K562 (cell line): Measurements from ENCODE around the gene H2BK1. TPM values are rescaled to one million over a fixed set of nuclear protein-coding genes. Genes with fewer than 3 reads are reported as not detected.

Source experiments
- BDP1 ChIP-seq: IDR thresholded peaks from 3 replicates; pipeline ENCODE4 v1.6.1; 2011; ENCODE audit not compliant: insufficient read length, insufficient read depth
- CREB3 ChIP-seq: fragments of 450-650 bp; conservative IDR thresholded peaks from 2 replicates; pipeline ENCODE4 v1.6.1; 2016; ENCODE audit warnings: missing genetic modification characterization, low read depth, mild to moderate bottlenecking, missing compliant biosample characterization, moderate library complexity
- CREM ChIP-seq: IDR thresholded peaks from 2 replicates; pipeline ENCODE4 v1.6.1; 2014; ENCODE audit warnings: antibody characterized with exemption, low read depth
- EGR1 ChIP-seq: fragments of 450-650 bp; conservative IDR thresholded peaks from 2 replicates; pipeline ENCODE4 v1.6.1; 2017; ENCODE audit warnings: mild to moderate bottlenecking
- MAZ ChIP-seq, 2 experiments: fragments of 450-650 bp in 1 of 2; sonication (generic) in 1 of 2; formaldehyde crosslinking; IDR thresholded peaks in 1 of 2; conservative IDR thresholded peaks in 1 of 2; 2 replicates each; pipeline versions ENCODE4 v1.4.0 to v1.5.0; 2020; ENCODE audit warnings: mild to moderate bottlenecking in 1 of 2, missing genetic modification reagents in 1 of 2
- ZBTB33 ChIP-seq: sonication (generic); formaldehyde crosslinking; IDR thresholded peaks from 2 replicates; pipeline ENCODE4 v1.8.1; 2023; ENCODE audit warnings: mild to moderate bottlenecking, missing genetic modification reagents
- polyA plus RNA-seq, 8 experiments: library from polyadenylated mRNA; depleted of rRNA in 4 of 8; stranded (reverse) in 5 of 8; unstranded in 3 of 8; fragments of >200 nt; fragmentation: Nextera tagmentation in 2 of 8; fragmentation: Illumina TruSeq in 1 of 8; extraction: Ambion mirVana in 2 of 8; extraction: Trizol in 1 of 8; gene quantifications; 2 replicates each; pipeline versions ENCODE4 v1.2.1 to v1.2.3, GENCODE V29; 2011 to 2014; ENCODE audit warnings: inconsistent platforms in 1 of 8, missing spikeins in 1 of 8
- total RNA-seq, 7 experiments: library from RNA; depleted of rRNA in 6 of 7; stranded (reverse); fragments of >200 nt in 6 of 7; fragmentation: Illumina TruSeq in 2 of 7; extraction: Trizol in 2 of 7; gene quantifications; 2 replicates each; pipeline versions ENCODE4 v1.2.1 to v1.2.3, GENCODE V29; 2011 to 2021; ENCODE audit warnings: low replicate concordance in 1 of 7

The H2BK1 gene
- total and polyA plus RNA-seq, 9 of the 15 experiments (the other 6 are each of a cell fraction or from before 2014, with no cell fraction given): not detected

- peak; percentile 78 for TF ChIP-seq EGR1
- peak; percentile 46; the same call in 1 of the 2 replicates for TF ChIP-seq ZBTB33 (CRISPR knock-in tag)
- TF ChIP-seq BDP1: no peak
- TF ChIP-seq CREB3 (tag): no peak
- 0 out of 4 replicates have a peak, but pooled peaks of 1 of the 2 experiments have one; percentile 18 for TF ChIP-seq MAZ (CRISPR knock-in tag; conservative IDR thresholded peaks at IDR 0.05 in 1 of 2, IDR thresholded peaks at IDR 0.05 in 1 of 2)
- TF ChIP-seq CREM: no peak
These were observed 35.2 kb upstream of the H2BK1 start (continued) for GRCh38 chr7:151245360-151246101.
